GM21515 (cell line): Measurements from ENCODE around the gene RBM3.
A peak's percentile ranks its signal among the peaks of the same experiment; 100 is the strongest.

Source experiments
- ATAC-seq: cut with Tn5 transposase; IDR thresholded peaks from one replicate; pipeline ENCODE4 v1.9.1; 2021; ENCODE audit not compliant: unreplicated experiment

RBM3 gene

GRCh38 chrX:48576108-48576507, 1.8 kb downstream of the RBM3 start:
- ATAC-seq: no peak

DNA sequence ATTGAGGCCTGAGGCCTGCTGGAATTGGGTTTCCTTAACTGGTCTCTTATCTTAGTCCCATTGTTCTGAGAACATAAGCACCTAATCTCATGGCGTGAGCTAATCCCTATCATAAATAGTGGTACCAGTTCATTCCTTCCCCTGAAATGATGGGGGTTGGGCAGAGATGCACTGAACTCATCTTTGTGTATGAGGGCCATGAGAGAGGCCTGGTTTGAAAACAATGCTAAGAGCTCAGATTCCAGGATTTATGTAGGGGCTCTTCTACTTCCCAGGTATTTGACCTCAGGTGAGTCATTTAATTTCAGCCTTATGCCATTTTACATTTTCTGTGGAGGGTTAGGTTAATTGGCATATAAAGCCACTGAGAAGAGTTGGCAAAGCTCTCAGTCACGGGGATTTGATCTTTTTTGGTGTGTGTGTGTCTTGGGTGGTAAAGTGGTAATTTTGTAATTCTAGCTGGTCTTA, 4.4 kb downstream of the RBM3 start:
- no peak for ATAC-seq

GRCh38 chrX:48579259-48579658, 5.0 kb downstream of the RBM3 start:
- ATAC-seq: no peak

DNA sequence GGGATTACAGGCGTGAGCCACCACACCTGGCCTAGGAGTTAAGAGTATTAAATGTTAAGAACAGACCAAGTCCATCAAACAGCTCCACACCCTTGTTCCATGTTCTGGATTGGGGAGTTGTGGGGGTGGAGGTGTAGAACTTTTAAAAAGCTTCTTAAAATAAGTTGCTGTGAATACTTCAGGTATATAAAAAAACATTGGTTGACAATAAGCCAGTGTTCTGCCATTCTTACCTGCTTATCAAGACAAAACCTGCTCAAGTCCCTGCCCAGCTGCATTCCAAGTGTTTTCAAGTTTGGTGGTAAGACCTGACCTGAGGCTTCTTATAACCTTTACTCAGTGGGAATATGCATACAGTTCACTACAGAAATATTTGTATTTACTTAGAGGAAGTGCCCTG, 6.4 kb downstream of the RBM3 start:
- ATAC-seq: no peak

GRCh38 chrX:48584698-48585097, 10.4 kb downstream of the RBM3 start:
- ATAC-seq: no peak

- ATAC-seq: no peak
These were observed 15.3 kb downstream of the RBM3 start for GRCh38 chrX:48589482-48590162.

- ATAC-seq: no peak
These were observed 16.2 kb downstream of the RBM3 start for GRCh38 chrX:48590203-48591103.

DNA sequence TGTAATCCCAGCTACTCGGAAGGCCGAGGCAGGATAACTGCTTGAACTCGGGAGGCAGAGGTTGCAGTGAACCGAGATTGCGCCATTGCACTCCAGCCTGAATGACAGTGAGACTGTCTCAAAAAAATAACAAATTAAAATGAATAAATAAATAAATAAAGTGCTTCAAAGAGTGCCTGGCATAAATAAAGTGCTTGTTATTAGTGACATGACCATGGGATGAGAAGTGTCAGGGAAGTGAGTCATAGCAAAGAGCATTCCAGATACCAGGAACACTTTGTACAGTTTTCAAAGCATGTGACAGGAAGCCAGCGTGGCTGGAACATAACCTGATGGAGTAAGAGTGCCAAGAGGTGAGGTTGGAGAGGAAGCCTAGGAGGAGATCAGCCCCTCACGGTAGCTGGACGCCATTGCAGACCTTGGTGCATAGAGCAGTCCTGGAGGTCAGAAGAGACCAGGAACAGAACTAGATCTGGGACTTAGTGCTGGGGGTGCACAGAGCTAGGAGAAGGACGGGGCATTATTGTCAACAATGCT, 17.0 kb downstream of the RBM3 start:
- ATAC-seq: no peak

GRCh38 chrX:48592971-48593370, 18.7 kb downstream of the RBM3 start:
- no peak for ATAC-seq

GRCh38 chrX:48595929-48596328, 21.6 kb downstream of the RBM3 start:
- no peak for ATAC-seq

DNA sequence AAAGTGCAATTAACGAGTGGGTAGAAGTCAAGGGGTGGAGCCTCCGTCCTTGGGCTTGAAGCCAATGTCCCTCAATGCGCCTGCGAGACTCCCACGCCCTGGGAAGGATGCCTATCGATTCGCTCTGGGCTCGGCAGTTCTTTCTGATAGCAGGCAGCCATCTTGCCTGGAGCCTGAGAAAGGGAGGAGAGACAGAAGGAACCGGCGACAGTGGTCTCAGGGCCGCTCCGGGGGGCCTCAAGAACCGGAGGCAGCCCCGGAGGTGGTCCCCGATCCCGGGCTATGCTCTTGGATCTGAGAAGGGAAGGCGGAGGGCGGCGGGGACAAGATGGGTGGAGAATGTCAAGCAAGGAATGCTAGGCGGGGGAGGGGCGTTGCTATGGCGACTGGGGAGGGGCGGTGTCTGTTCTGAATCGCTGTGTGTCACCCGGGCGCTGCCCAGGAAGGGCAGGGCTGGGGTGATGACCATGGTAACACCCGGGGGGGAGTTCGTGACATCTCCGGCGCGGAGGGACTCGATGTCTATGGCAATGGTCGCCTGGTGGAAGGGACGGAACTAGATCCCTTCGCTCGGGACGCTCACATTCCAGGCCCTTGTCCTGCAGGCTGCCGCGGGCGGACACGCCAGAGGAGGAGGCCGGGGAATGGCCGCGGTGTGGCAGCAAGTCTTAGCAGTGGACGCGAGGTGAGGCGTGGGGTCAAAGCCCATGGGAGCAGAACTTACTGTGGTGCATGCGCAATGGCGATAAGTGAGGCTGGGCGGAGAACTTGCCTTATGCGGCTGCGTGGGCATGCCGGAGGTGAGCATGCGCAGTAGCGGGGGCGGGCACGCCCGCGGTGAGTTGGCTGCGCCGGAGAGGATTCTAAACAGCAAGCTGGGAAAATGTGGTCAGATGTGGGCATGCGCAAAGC, 23.3 kb downstream of the RBM3 start, which contains the start of gene WDR13:
Gene WDR13, plus strand, starts transcription at position 140 of the 912 bp plus-strand sequence. Its CDS starts 505 bp downstream, at position 645.
- ATAC-seq: peak; percentile 63

DNA sequence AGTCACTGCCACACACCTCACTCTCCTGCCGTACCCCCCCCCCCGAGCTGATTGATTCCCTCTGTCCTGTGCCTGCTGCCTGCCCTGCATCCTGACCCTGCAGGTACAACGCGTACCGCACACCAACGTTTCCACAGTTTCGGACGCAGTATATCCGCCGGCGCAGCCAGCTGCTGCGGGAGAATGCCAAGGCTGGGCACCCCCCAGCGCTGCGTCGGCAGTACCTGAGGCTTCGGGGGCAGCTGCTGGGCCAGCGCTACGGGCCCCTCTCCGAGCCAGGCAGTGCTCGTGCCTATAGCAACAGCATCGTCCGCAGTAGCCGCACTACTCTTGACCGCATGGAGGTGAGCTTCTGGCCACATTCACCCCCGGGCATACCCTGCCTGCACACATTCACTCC, 24.3 kb downstream of the RBM3 start:
- no peak for ATAC-seq

DNA sequence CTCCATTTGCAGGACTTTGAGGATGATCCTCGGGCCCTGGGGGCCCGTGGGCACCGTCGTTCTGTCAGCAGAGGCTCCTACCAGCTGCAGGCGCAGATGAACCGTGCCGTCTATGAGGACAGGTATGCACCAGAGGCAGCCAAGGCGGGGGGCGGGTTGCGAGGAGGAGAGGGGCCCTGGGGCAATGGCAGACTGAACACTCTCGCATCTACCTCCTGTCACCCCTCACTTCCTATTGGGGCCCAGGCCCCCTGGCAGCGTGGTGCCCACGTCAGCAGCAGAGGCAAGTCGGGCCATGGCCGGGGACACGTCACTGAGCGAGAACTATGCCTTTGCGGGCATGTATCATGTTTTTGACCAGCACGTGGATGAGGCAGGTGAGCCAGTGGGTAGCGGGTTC, 25.1 kb downstream of the RBM3 start:
- no peak for ATAC-seq

- ATAC-seq: no peak
These were observed 25.9 kb downstream of the RBM3 start for GRCh38 chrX:48600226-48600625.

DNA sequence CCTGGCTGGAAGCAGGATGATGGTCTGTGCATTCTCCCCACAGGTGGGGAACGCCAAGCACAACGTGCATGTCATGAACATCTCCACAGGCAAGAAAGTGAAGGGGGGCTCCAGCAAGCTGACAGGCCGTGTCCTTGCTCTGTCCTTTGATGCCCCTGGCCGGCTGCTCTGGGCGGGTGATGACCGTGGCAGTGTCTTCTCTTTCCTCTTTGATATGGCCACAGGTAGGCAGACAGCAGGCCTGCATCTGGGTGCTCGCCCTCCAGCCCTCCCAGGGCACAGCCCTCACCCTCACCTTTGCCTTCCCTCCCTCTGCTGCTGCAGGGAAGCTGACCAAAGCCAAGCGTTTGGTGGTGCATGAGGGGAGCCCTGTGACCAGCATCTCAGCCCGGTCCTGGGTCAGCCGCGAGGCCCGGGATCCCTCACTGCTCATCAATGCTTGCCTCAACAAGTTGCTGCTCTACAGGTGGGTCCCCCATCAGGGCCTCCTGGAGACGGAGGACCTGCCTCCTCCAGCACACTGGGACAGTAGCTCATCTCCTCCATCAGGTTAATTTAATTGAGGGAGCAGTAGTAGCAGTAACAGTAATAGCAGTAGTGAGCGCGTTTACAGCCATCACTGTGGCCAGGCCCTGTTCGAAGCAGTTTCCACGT, 27.6 kb downstream of the RBM3 start:
- no peak for ATAC-seq

GRCh38 chrX:48604701-48605100, 30.4 kb downstream of the RBM3 start:
- no peak for ATAC-seq

DNA sequence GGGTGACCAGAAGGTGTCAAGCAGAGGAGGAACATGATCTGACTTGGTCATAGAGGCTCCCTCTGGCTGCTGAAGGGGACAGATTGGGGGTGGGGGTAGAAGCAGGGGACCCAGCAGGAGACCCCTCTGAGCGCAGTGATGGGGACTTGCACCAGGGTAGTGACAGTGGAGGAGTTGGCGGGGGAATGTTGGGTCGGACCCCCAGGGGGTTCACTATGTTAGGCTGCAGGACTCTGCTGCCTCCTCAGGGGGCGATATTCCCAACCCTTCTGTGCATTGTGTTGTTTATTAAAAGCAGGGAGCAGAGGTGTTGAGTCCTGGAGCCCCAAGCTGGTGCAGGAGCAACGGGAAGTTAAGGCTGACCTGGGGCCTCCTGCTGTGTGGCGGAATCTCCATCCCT, 31.8 kb downstream of the RBM3 start:
- ATAC-seq: no peak

- no peak for ATAC-seq
These were observed 37.4 kb downstream of the RBM3 start for GRCh38 chrX:48611703-48612102.

DNA sequence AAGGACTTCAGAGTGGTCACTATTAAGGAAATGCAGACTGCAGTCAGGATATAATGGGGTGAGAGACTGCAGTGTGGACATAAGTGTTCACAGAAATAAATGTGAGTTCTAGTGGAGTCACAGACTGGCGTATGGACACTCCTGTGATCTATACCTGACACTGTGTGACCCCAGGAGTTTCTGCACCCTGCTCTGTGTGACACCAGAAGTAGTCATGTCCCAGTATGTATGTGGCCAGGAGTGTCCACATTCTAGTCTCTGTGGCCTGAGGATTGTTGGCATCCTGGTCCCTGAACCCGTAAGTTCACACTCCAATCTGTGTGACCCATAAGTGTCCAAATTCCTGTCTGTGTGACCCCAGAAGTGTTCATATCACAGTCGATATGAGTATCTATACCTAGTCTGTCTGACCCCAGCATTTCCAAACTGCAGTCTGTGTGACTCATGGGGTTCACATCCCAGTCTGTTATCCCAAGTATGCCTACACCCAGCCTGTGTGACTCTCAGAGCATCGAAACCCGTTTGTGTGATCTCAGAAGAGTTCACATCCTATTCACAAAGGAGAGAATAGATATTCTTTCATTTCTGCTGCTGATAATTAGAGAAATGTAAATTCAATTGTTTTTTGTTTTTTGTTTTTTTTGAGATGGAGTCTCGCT, 39.3 kb downstream of the RBM3 start:
- ATAC-seq: no peak

DNA sequence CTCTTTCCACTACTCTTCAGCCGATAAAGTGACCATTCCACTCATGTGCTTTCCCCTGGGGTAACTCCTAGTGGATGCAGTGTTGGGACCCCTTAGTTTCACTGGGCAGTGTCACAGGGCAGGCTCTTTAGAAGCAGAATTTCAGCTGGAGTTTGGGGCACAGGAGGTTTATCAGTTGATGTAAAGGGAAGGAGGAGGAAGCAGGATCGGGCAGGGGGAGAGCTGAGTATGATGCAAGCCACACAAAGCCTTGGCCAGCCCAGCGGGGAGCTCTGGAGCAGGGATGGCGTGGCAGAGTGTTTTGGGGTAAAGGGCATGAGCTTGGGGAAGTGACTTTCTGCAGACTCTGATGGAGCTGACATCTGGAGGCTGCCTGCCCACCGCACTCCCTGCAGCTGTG, 42.3 kb downstream of the RBM3 start:
- ATAC-seq: no peak
